Left ventricle myocardium inferior (tissue), 1 donor: ENCODE data around the gene DDN. TPM values are rescaled to one million over a fixed set of nuclear protein-coding genes. Genes with fewer than 3 reads are reported as not detected.

Experiments
- DNase-seq: peaks from one replicate; pipeline ENCODE4 v3.0.0-alpha.2; 2020
- H3K27ac ChIP-seq: fragments of 200-600 bp; replicated peaks from 2 replicates; pipeline ENCODE4 v1.8.0; 2021
- H3K27me3 ChIP-seq: fragments of 200-600 bp; 2 replicates; pipeline ENCODE4 v1.8.0; 2021; ENCODE audit warnings: low read depth
- H3K36me3 ChIP-seq: fragments of 200-600 bp; 2 replicates; pipeline ENCODE4 v1.8.0; 2021
- H3K4me1 ChIP-seq: fragments of 200-600 bp; 2 replicates; pipeline ENCODE4 v1.8.0; 2021
- H3K4me3 ChIP-seq: fragments of 200-600 bp; 2 replicates; pipeline ENCODE4 v1.8.0; 2021; ENCODE audit warnings: mild to moderate bottlenecking, moderate library complexity
- H3K9me3 ChIP-seq: fragments of 200-600 bp; replicated peaks from 2 replicates; pipeline ENCODE4 v1.8.0; 2021
- CTCF ChIP-seq: fragments of 200-600 bp; IDR thresholded peaks from 2 replicates; pipeline ENCODE4 v1.8.0; 2021; ENCODE audit warnings: antibody characterized with exemption, mild to moderate bottlenecking, borderline replicate concordance
- intact Hi-C: fragments of 100-400 bp; cut with micrococcal nuclease; formaldehyde crosslinking; loops from one replicate; pipeline ENCODE4 v1.11.0; 2022
- total RNA-seq: library from RNA; stranded (reverse); fragmentation: NEBNext Ultra II Directional; extraction: Animal tissue kit (Norgen Biotek cat#: 25700); gene quantifications from one replicate; pipeline ENCODE4 v1.2.1, GENCODE V29; 2021
- donor health status: DM: no; HTN: yes; CAD: no; lungs with severe emphysema.

The DDN gene
- total RNA-seq, 1 donor from 2014 or later = 1.4 TPM

DNA sequence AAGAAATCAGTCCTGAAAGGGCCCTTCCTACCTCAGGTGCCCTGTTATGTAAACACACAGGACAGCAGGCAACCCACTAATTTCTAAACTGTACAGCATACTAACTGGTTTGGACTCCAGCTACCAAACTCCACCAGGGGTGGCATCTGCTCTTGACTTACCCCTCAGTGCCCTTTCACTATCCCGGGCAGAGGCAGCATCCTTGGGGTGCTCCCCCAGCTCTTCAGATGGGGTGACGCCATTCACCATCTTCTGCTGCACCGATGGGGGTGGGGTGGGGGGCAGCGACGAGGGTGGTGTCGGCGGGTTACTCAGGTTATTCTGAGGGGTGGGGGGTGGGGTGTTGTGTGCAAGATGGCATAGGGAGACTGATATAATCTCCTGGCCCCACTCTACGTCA, 30.9 kb upstream of the DDN start:
- DNase-seq = no peak
- H3K9me3 ChIP-seq = no peaks in the 10 kb centered on the region
- peaks cover 96% of the 10 kb centered on the region for H3K36me3 ChIP-seq
- no peak overlapping the region for H3K27ac ChIP-seq
- intact Hi-C loops = no loop called here
- peaks cover 20% of the 10 kb centered on the region for H3K4me1 ChIP-seq
- no peaks in the 10 kb centered on the region for H3K27me3 ChIP-seq
- TF ChIP-seq CTCF = no peak
- H3K4me3 ChIP-seq = no peak overlapping the region

- no peak overlapping the region for H3K4me3 ChIP-seq
- H3K9me3 ChIP-seq = no peaks in the 10 kb centered on the region
- H3K27ac ChIP-seq = no peak overlapping the region
- intact Hi-C loops = no loop called here
- peaks cover 14% of the 10 kb centered on the region for H3K4me1 ChIP-seq
- no peak for TF ChIP-seq CTCF
- DNase-seq = no peak
- H3K36me3 ChIP-seq = peaks cover 96% of the 10 kb centered on the region
- H3K27me3 ChIP-seq = no peaks in the 10 kb centered on the region
Measured at GRCh38 chr12:49028666-49029275, 29.6 kb upstream of the DDN start.

DNA sequence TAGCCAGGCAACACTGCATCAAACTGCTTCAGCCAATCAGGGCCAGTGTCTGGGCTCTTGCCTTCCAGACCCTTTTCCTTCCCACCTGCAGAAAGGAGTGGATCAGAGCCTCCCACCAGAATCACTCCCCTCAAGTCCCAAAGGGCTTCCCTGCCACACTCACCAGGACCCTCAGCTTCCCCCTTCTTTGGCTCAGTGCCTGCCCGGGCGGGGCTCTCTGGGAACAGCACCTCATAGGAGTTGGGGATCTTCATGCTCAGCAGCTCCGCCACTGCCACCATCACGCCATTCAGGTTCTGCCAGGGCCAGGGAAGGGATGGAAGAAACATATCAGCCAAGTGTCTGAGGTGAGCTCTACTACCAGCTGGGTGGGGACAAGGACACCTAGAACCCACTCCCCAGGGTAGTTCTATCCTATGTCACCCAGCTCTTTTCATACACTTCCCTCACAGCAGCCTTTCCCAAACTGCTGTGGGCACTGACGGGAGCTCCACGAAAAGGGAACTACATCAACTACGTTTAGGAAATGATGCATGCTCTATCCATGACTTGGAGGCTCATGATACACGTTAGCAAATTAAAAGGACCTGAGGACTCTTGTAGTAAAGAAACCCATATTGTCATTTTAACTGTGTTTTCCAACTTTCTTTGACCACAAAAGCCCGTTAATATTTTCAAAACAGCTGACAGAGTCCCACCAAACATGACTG, 28.8 kb upstream of the DDN start:
- Histone ChIP-seq H3K36me3 (peaks cover 96% of the 10 kb centered on the region), H3K27ac (no peak overlapping the region)
- DNase-seq = no peak

GRCh38 chr12:49026678-49027480, 27.7 kb upstream of the DDN start:
- intact Hi-C loops = no loop called here
- TF ChIP-seq CTCF = no peak
- H3K4me3 ChIP-seq = no peak overlapping the region
- no peak overlapping the region for H3K27ac ChIP-seq
- peaks cover 96% of the 10 kb centered on the region for H3K36me3 ChIP-seq
- no peak for DNase-seq
- H3K27me3 ChIP-seq = no peaks in the 10 kb centered on the region
- peaks cover 2% of the 10 kb centered on the region for H3K4me1 ChIP-seq
- no peaks in the 10 kb centered on the region for H3K9me3 ChIP-seq

More for the DNA sequence above, 28.8 kb upstream of the DDN start:
- Histone ChIP-seq H3K4me1 (peaks cover 8% of the 10 kb centered on the region), H3K27me3 (no peaks in the 10 kb centered on the region), H3K9me3 (no peaks in the 10 kb centered on the region), H3K4me3 (no peak overlapping the region)
- TF ChIP-seq CTCF = no peak
- intact Hi-C loops = no loop called here

DNA sequence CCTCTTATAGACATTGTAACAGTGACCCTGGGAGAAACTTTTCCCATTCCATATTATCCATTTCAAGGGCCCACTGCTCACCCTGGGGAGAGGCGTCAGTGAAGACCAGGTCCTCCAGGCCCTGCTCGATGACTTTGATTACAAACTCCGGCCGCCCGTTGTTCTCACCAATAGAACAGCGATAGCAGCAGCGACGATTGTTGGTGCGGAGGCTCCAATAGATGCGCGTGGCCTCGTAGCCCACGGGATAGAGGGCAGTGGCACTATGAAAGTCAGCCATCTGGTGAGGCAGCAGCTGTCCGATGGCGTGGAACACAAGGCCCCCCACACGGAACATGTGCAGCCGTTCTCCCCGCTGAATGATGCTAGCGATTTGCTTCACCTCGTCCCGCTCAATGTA, 26.9 kb upstream of the DDN start:
- peaks cover 96% of the 10 kb centered on the region for H3K36me3 ChIP-seq
- H3K27ac ChIP-seq = no peak overlapping the region
- H3K27me3 ChIP-seq = no peaks in the 10 kb centered on the region
- no peak for TF ChIP-seq CTCF
- no peak for DNase-seq
- H3K4me1 ChIP-seq = no peaks in the 10 kb centered on the region
- H3K9me3 ChIP-seq = no peaks in the 10 kb centered on the region
- no peak overlapping the region for H3K4me3 ChIP-seq
- intact Hi-C loops = no loop called here
